HG02588 (cell line): ENCODE results near the gene DNAI4.
A peak's percentile ranks its signal among the peaks of the same experiment; 100 is the strongest.
"Not testable (repeated sequence)": the region's sequence is repeated elsewhere in the genome, so short reads cannot be mapped to it uniquely, and the experiment has no call there.

Experiments used
- ATAC-seq: cut with Tn5 transposase; IDR thresholded peaks from one replicate; pipeline ENCODE4 v1.9.1; 2021; ENCODE audit warnings: mild to moderate bottlenecking, moderate library complexity; ENCODE audit not compliant: unreplicated experiment

Gene DNAI4

GRCh38 chr1:66833112-66833511 is 91.5 kb downstream of the DNAI4 start:
- no peak for ATAC-seq

- no peak for ATAC-seq
Measured at GRCh38 chr1:66831529-66832239, 93.0 kb downstream of the DNAI4 start.

GRCh38 chr1:66824771-66825170 is 99.9 kb downstream of the DNAI4 start:
- no peak for ATAC-seq

GRCh38 chr1:66809736-66810326 is 114.8 kb downstream of the DNAI4 start:
- no peak for ATAC-seq

GRCh38 chr1:66809245-66809644 is 115.4 kb downstream of the DNAI4 start:
- no peak for ATAC-seq

- ATAC-seq: not testable (repeated sequence)
Measured at GRCh38 chr1:66795839-66796238, 128.8 kb downstream of the DNAI4 start.

GRCh38 chr1:66791621-66792610 is 132.7 kb downstream of the DNAI4 start:
- ATAC-seq: no peak

- ATAC-seq: peak; percentile 70
Measured at GRCh38 chr1:66788231-66788939, 136.3 kb downstream of the DNAI4 start.

- ATAC-seq: no peak
Measured at GRCh38 chr1:66787641-66788040, 137.0 kb downstream of the DNAI4 start.

- not testable (repeated sequence) for ATAC-seq
Measured at GRCh38 chr1:66785800-66786199, 138.9 kb downstream of the DNAI4 start.

- ATAC-seq: no peak
Measured at GRCh38 chr1:66779475-66780078, 145.1 kb downstream of the DNAI4 start.

- ATAC-seq: no peak
Measured at GRCh38 chr1:66778969-66779368, 145.7 kb downstream of the DNAI4 start.

GRCh38 chr1:66778266-66778665 is 146.4 kb downstream of the DNAI4 start:
- ATAC-seq: no peak

GRCh38 chr1:66777831-66778230 is 146.8 kb downstream of the DNAI4 start:
- ATAC-seq: no peak

- no peak for ATAC-seq
Measured at GRCh38 chr1:66775646-66776045, 149.0 kb downstream of the DNAI4 start.

GRCh38 chr1:66774438-66774837 is 150.2 kb downstream of the DNAI4 start:
- no peak for ATAC-seq

- ATAC-seq: no peak
Measured at GRCh38 chr1:66773227-66773626, 151.4 kb downstream of the DNAI4 start.

GRCh38 chr1:66770694-66771093 is 154.0 kb downstream of the DNAI4 start:
- no peak for ATAC-seq

- ATAC-seq: no peak
Measured at GRCh38 chr1:66770240-66770639, 154.4 kb downstream of the DNAI4 start.

- ATAC-seq: no peak
Measured at GRCh38 chr1:66769512-66770229, 155.0 kb downstream of the DNAI4 start.
